Measurements from ENCODE around the gene ZNF277. TPM values are rescaled to one million over a fixed set of nuclear protein-coding genes. Genes with fewer than 3 reads are reported as not detected.

The ZNF277 gene
- total RNA-seq, 1 experiment from 2014 or later, result 19.9 TPM

GRCh38 chr7:112220877-112221434 is 14.5 kb downstream of the ZNF277 start:
- H3K36me3 Mint-ChIP-seq (ENCODE audit: insufficient read depth, unreplicated experiment), result peaks cover 12% of the 10 kb centered on the region
- no peaks in the 10 kb centered on the region for H3K9me3 Mint-ChIP-seq (ENCODE audit: unreplicated experiment)
- DNase-seq (ENCODE audit: unreplicated experiment), result no peak
- H3K4me1 Mint-ChIP-seq (ENCODE audit: insufficient read depth, unreplicated experiment), result no peaks in the 10 kb centered on the region
- intact Hi-C loops (cut with micrococcal nuclease), result no loop called here
- no peak overlapping the region for H3K4me3 Mint-ChIP-seq (ENCODE audit: unreplicated experiment)
- H3K27me3 Mint-ChIP-seq (ENCODE audit: insufficient read depth, unreplicated experiment), result no peaks in the 10 kb centered on the region
- no peak for TF ChIP-seq CTCF (IDR thresholded peaks at IDR 0.05; ENCODE audit: unreplicated experiment)
- BruUV-seq (replicated peaks), result no TSS peak
- ChIA-PET CTCF (interaction anchor here (0.6 kb wide), 2 partner anchors 58 to 170 kb away, joined by 3 read pairs; no protein-coding TSS in a partner anchor), POLR2A (no interaction called here)
- H3K27ac Mint-ChIP-seq (ENCODE audit: low read depth, unreplicated experiment), result no peak overlapping the region

DNA sequence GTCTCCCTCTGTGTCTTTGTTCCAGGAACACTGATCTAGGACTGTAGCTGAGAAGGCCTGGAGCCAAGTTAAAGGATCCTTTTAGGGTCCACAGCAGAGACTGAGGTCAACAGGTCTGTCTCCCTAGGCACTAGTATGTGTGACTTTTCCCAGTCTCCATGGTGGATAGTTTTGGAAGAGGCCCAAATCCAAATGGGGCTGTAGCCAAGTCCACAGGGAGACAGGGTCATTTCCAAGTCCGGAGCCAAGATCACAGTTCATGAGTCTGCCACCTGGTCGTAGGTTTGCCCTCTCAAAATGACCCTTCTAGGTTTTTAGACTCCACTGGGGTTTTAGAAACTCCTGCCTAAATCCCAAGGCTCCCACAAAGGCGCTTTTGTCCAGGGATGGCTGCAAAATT is 16.8 kb downstream of the ZNF277 start:
- CTCF ChIA-PET, result interaction anchor here (0.6 kb wide), 1 partner anchor 16 kb away, joined by 3 read pairs; no protein-coding TSS in a partner anchor
- no peaks in the 10 kb centered on the region for H3K9me3 Mint-ChIP-seq (ENCODE audit: unreplicated experiment)
- BruUV-seq (replicated peaks), result no TSS peak
- H3K4me1 Mint-ChIP-seq (ENCODE audit: insufficient read depth, unreplicated experiment), result no peaks in the 10 kb centered on the region
- DNase-seq (ENCODE audit: unreplicated experiment), result no peak
- TF ChIP-seq CTCF (IDR thresholded peaks at IDR 0.05; ENCODE audit: unreplicated experiment), result no peak
- no peaks in the 10 kb centered on the region for H3K27me3 Mint-ChIP-seq (ENCODE audit: insufficient read depth, unreplicated experiment)
- H3K27ac Mint-ChIP-seq (ENCODE audit: low read depth, unreplicated experiment), result no peak overlapping the region
- intact Hi-C loops (cut with micrococcal nuclease), result no loop called here
- no peak overlapping the region for H3K4me3 Mint-ChIP-seq (ENCODE audit: unreplicated experiment)
- H3K36me3 Mint-ChIP-seq (ENCODE audit: insufficient read depth, unreplicated experiment), result peaks cover 12% of the 10 kb centered on the region
- POLR2A ChIA-PET, result no interaction called here

- POLR2A ChIA-PET, result no interaction called here
- no peak overlapping the region for H3K27ac Mint-ChIP-seq (ENCODE audit: low read depth, unreplicated experiment)
- no peaks in the 10 kb centered on the region for H3K4me1 Mint-ChIP-seq (ENCODE audit: insufficient read depth, unreplicated experiment)
- intact Hi-C loops (cut with micrococcal nuclease), result no loop called here
- H3K9me3 Mint-ChIP-seq (ENCODE audit: unreplicated experiment), result no peaks in the 10 kb centered on the region
- no TSS peak for BruUV-seq (replicated peaks)
- TF ChIP-seq CTCF (IDR thresholded peaks at IDR 0.05; ENCODE audit: unreplicated experiment), result no peak
- DNase-seq (ENCODE audit: unreplicated experiment), result no peak
- H3K27me3 Mint-ChIP-seq (ENCODE audit: insufficient read depth, unreplicated experiment), result no peaks in the 10 kb centered on the region
- H3K4me3 Mint-ChIP-seq (ENCODE audit: unreplicated experiment), result no peak overlapping the region
- H3K36me3 Mint-ChIP-seq (ENCODE audit: insufficient read depth, unreplicated experiment), result peaks cover 12% of the 10 kb centered on the region
- CTCF ChIA-PET, result interaction anchor here (0.6 to 1.5 kb wide), 2 partner anchors 228 to 673 kb away, joined by 3 to 7 read pairs; no protein-coding TSS in a partner anchor
Measured at GRCh38 chr7:112224186-112224585, 17.7 kb downstream of the ZNF277 start.

GRCh38 chr7:112225006-112225405 is 18.5 kb downstream of the ZNF277 start:
- no peak for DNase-seq (ENCODE audit: unreplicated experiment)
- Mint-ChIP-seq H3K4me3 (ENCODE audit: unreplicated experiment) (no peak overlapping the region), H3K4me1 (ENCODE audit: insufficient read depth, unreplicated experiment) (no peaks in the 10 kb centered on the region), H3K27ac (ENCODE audit: low read depth, unreplicated experiment) (no peak overlapping the region), H3K27me3 (ENCODE audit: insufficient read depth, unreplicated experiment) (no peaks in the 10 kb centered on the region), H3K36me3 (ENCODE audit: insufficient read depth, unreplicated experiment) (peaks cover 12% of the 10 kb centered on the region), H3K9me3 (ENCODE audit: unreplicated experiment) (no peaks in the 10 kb centered on the region)
- BruUV-seq (replicated peaks), result no TSS peak
- ChIA-PET CTCF (interaction anchor here (0.7 to 1.5 kb wide), 2 partner anchors 227 to 295 kb away, joined by 3 to 7 read pairs; no protein-coding TSS in a partner anchor), POLR2A (no interaction called here)
- intact Hi-C loops (cut with micrococcal nuclease), result no loop called here
- no peak for TF ChIP-seq CTCF (IDR thresholded peaks at IDR 0.05; ENCODE audit: unreplicated experiment)

All from MCF 10A (cell line).